Spleen (tissue), 7 donors: ENCODE data around the gene TYRP1.

Source experiments
- CTCF ChIP-seq, 11 experiments: fragments of 200-600 bp in 7 of 11; fragments of 450-650 bp in 4 of 11; sonication (generic) in 4 of 11; IDR thresholded peaks in 8 of 11; conservative IDR thresholded peaks in 3 of 11; 1 replicate in 7 of 11; 2 replicates in 4 of 11; pipeline versions ENCODE4 v1.4.0 to v1.8.0; 2016 to 2021; ENCODE audit warnings: antibody characterized with exemption in 11 of 11, inconsistent platforms in 4 of 11, mild to moderate bottlenecking in 1 of 11
- POLR2A ChIP-seq, 3 donors: fragments of 450-650 bp; IDR thresholded peaks; one replicate each; pipeline ENCODE4 v1.5.1; 2017; ENCODE audit warnings: antibody characterized with exemption in 3 of 3, mild to moderate bottlenecking in 1 of 3
- donor health status: DM: no; HTN: no; CAD: no; lungs with moderate emphysema.
- donor health status: DM: no; HTN: no; CAD: no.
- donor health status: DM: no; HTN: no; CAD: no.

GRCh38 chr9:12703996-12704395 lies 10.8 kb downstream of the TYRP1 start:
- TF ChIP-seq CTCF (IDR thresholded peaks at IDR 0.05 in 8 of 11, conservative IDR thresholded peaks at IDR 0.05 in 3 of 11), result no peak
- TF ChIP-seq POLR2A (IDR thresholded peaks at IDR 0.05), result no peak
